GM23338 (cell line): ENCODE measurements around the gene SSU72. TPM values are rescaled to one million over a fixed set of nuclear protein-coding genes. Genes with fewer than 3 reads are reported as not detected.

Source experiments
- ATAC-seq: fragments of 200-7000 bp; cut with Tn5 transposase; 3 replicates; pipeline ENCODE4 v1.9.1; 2020
- DNase-seq: peaks from one replicate; pipeline ENCODE4 v3.0.0-alpha.2; 2015; ENCODE audit warnings: low spot score
- H2AFZ ChIP-seq: fragments of 200-600 bp; sonication (generic); 2 replicates; pipeline ENCODE4 v1.8.0; 2016; ENCODE audit warnings: antibody characterized with exemption, mild to moderate bottlenecking, moderate library complexity
- H3F3A ChIP-seq: fragments of 200-600 bp; sonication (generic); replicated peaks from 2 replicates; pipeline ENCODE4 v1.8.0; 2017; ENCODE audit warnings: antibody characterized with exemption, mixed run types, low read depth
- H3K27ac ChIP-seq: fragments of 200-600 bp; sonication (generic); 2 replicates; pipeline ENCODE4 v1.6.1; 2016; ENCODE audit warnings: low read depth
- H3K27me3 ChIP-seq: fragments of 200-600 bp; sonication (generic); 2 replicates; pipeline ENCODE4 v1.8.0; 2016; ENCODE audit warnings: mild to moderate bottlenecking, mixed run types, moderate library complexity; ENCODE audit not compliant: insufficient read depth
- H3K36me3 ChIP-seq: fragments of 200-600 bp; sonication (generic); 2 replicates; pipeline ENCODE4 v1.8.0; 2016; ENCODE audit warnings: mild to moderate bottlenecking; ENCODE audit not compliant: insufficient read depth
- H3K4me1 ChIP-seq: fragments of 200-600 bp; sonication (generic); 2 replicates; pipeline ENCODE4 v1.8.0; 2016; ENCODE audit warnings: mild to moderate bottlenecking, moderate library complexity; ENCODE audit not compliant: insufficient read depth
- H3K4me2 ChIP-seq: fragments of 200-600 bp; sonication (generic); 2 replicates; pipeline ENCODE4 v1.7.1; 2017; ENCODE audit warnings: mixed run types
- H3K4me3 ChIP-seq: fragments of 200-600 bp; sonication (generic); 2 replicates; pipeline ENCODE4 v1.6.1; 2016; ENCODE audit warnings: mixed run types
- H3K79me2 ChIP-seq: fragments of 200-600 bp; sonication (generic); replicated peaks from 2 replicates; pipeline ENCODE4 v1.8.0; 2017; ENCODE audit warnings: mild to moderate bottlenecking; ENCODE audit not compliant: insufficient read depth
- H3K9me2 ChIP-seq: fragments of 200-600 bp; sonication (generic); 2 replicates; pipeline ENCODE4 v1.8.0; 2017; ENCODE audit not compliant: insufficient read depth
- H4K20me1 ChIP-seq: fragments of 200-600 bp; sonication (generic); replicated peaks from 2 replicates; pipeline ENCODE4 v1.8.0; 2017; ENCODE audit warnings: mild to moderate bottlenecking; ENCODE audit not compliant: insufficient read depth
- H3K27ac Mint-ChIP-seq: 2 replicates; pipeline ENCODE4 v1.8.0; 2020; ENCODE audit warnings: inconsistent platforms, mild to moderate bottlenecking, moderate library complexity, mixed read lengths
- H3K27me3 Mint-ChIP-seq: 3 replicates; pipeline ENCODE4 v1.8.0; 2022; ENCODE audit warnings: low read depth, mild to moderate bottlenecking, moderate library complexity, mixed read lengths, inconsistent platforms; ENCODE audit not compliant: insufficient read depth, poor library complexity
- H3K36me3 Mint-ChIP-seq: 3 replicates; pipeline ENCODE4 v1.8.0; 2021; ENCODE audit warnings: low read depth, mild to moderate bottlenecking, inconsistent platforms, moderate library complexity, mixed read lengths
- H3K4me1 Mint-ChIP-seq: 3 replicates; pipeline ENCODE4 v1.8.0; 2020; ENCODE audit warnings: mild to moderate bottlenecking, inconsistent platforms, mixed read lengths
- H3K4me3 Mint-ChIP-seq: 3 replicates; pipeline ENCODE4 v1.8.0; 2021; ENCODE audit warnings: moderate library complexity, mild to moderate bottlenecking, inconsistent platforms, mixed read lengths
- H3K9me3 Mint-ChIP-seq: 3 replicates; pipeline ENCODE4 v1.8.0; 2020; ENCODE audit warnings: moderate library complexity, mild to moderate bottlenecking, inconsistent platforms, mixed read lengths
- CREB1 ChIP-seq: fragments of 250-450 bp; sonication (Bioruptor Pico); IDR thresholded peaks from 2 replicates; pipeline ENCODE4 v1.5.0; 2020; ENCODE audit warnings: low read depth, mild to moderate bottlenecking, moderate library complexity
- CTCF ChIP-seq, 2 experiments: fragments of 200-600 bp in 1 of 2; sonication (generic) in 1 of 2; conservative IDR thresholded peaks; 2 replicates each; pipeline versions ENCODE4 v1.5.1 to v1.6.1; 2016 to 2017; ENCODE audit warnings: antibody characterized with exemption in 2 of 2, low read depth in 2 of 2, mild to moderate bottlenecking in 2 of 2, moderate library complexity in 1 of 2
- ETS1 ChIP-seq: IDR thresholded peaks from 2 replicates; pipeline ENCODE4 v1.6.1; 2016; ENCODE audit warnings: antibody characterized with exemption
- EZH2phosphoT487 ChIP-seq: fragments of 200-600 bp; sonication (generic); IDR thresholded peaks from one replicate; pipeline ENCODE4 v1.8.1; 2018; ENCODE audit warnings: antibody characterized with exemption; ENCODE audit not compliant: unreplicated experiment
- JUNB ChIP-seq: IDR thresholded peaks from one replicate; pipeline ENCODE4 v1.6.1; 2016; ENCODE audit warnings: antibody characterized with exemption; ENCODE audit not compliant: unreplicated experiment
- NANOG ChIP-seq: IDR thresholded peaks from 2 replicates; pipeline ENCODE4 v1.6.1; 2016; ENCODE audit warnings: antibody characterized with exemption, borderline replicate concordance
- POLR2AphosphoS5 ChIP-seq: IDR thresholded peaks from 2 replicates; pipeline ENCODE4 v1.6.1; 2016; ENCODE audit warnings: antibody characterized with exemption, low read depth
- REST ChIP-seq: IDR thresholded peaks from one replicate; pipeline ENCODE4 v1.6.1; 2018; ENCODE audit warnings: antibody characterized with exemption; ENCODE audit not compliant: unreplicated experiment
- STAT1 ChIP-seq: IDR thresholded peaks from one replicate; pipeline ENCODE4 v1.6.1; 2016; ENCODE audit warnings: antibody characterized with exemption; ENCODE audit not compliant: unreplicated experiment
- ZNF114 ChIP-seq: fragments of 250-450 bp; sonication (Bioruptor Pico); IDR thresholded peaks from 2 replicates; pipeline ENCODE4 v1.5.0; 2020; ENCODE audit warnings: mild to moderate bottlenecking, moderate library complexity
- ZNF331 ChIP-seq: fragments of 250-450 bp; sonication (Bioruptor Pico); IDR thresholded peaks from 2 replicates; pipeline ENCODE4 v1.5.0; 2020; ENCODE audit warnings: low read depth, mild to moderate bottlenecking, moderate library complexity
- polyA plus RNA-seq: library from polyadenylated mRNA; unstranded; fragments of >200 nt; fragmentation: Nextera tagmentation; extraction: Ambion mirVana; gene quantifications from 2 replicates; pipeline ENCODE4 v1.2.1, GENCODE V29; 2016
- total RNA-seq: library from RNA; depleted of rRNA; stranded (reverse); fragments of >200 nt; shearing (Covaris generic); gene quantifications from 2 replicates; pipeline ENCODE4 v1.2.3, GENCODE V29; 2014

The SSU72 gene
- total and polyA plus RNA-seq, 2 experiments from 2014 or later, result 148 to 248 TPM

- Mint-ChIP-seq H3K4me3 (no peak overlapping the region), H3K27ac (no peak overlapping the region), H3K9me3 (no peaks in the 10 kb centered on the region), H3K36me3 (no peaks in the 10 kb centered on the region), H3K4me1 (no peaks in the 10 kb centered on the region; the same call in 1 of the 3 replicates), H3K27me3 (peaks cover 30% of the 10 kb centered on the region)
- 0 out of 2 replicates have a peak, but pooled peaks cover 1% of the 10 kb centered on the region for H3F3A ChIP-seq
- DNase-seq, result no peak
- peaks cover 17% of the 10 kb centered on the region for H3K27me3 ChIP-seq
- no peaks in the 10 kb centered on the region for H3K9me2 ChIP-seq
- no peaks in the 10 kb centered on the region for H3K79me2 ChIP-seq
- H3K4me3 ChIP-seq, result no peak overlapping the region
- H3K36me3 ChIP-seq, result no peaks in the 10 kb centered on the region
- H3K4me2 ChIP-seq, result no peak overlapping the region
- no peak overlapping the region for H3K27ac ChIP-seq
- no peak for ATAC-seq
- no peak overlapping the region for H2AFZ ChIP-seq
- TF ChIP-seq NANOG, result no peak
- H4K20me1 ChIP-seq, result no peaks in the 10 kb centered on the region
- no peaks in the 10 kb centered on the region; the same call in 1 of the 2 replicates for H3K4me1 ChIP-seq
Observed at GRCh38 chr1:1605034-1605591, 30.4 kb upstream of the SSU72 start.

GRCh38 chr1:1604374-1605033, 29.8 kb upstream of the SSU72 start:
- no peaks in the 10 kb centered on the region for H3F3A ChIP-seq
- no peak for TF ChIP-seq JUNB
- TF ChIP-seq STAT1, result no peak
- no peak for TF ChIP-seq CTCF (conservative IDR thresholded peaks at IDR 0.05; ENCODE audit: low read depth in 2 of 2)
- TF ChIP-seq ETS1, result no peak
- no peak for TF ChIP-seq POLR2AphosphoS5
- no peak for TF ChIP-seq ZNF331 (CRISPR knock-in tag)
- no peak for TF ChIP-seq REST
- no peak for TF ChIP-seq CREB1 (CRISPR knock-in tag)
- no peak for TF ChIP-seq EZH2phosphoT487
- no peak for TF ChIP-seq ZNF114 (CRISPR knock-in tag)

More at GRCh38 chr1:1604374-1605033, 29.8 kb upstream of the SSU72 start:
- H3K36me3 ChIP-seq, result no peaks in the 10 kb centered on the region
- Mint-ChIP-seq H3K4me3 (no peak overlapping the region), H3K4me1 (no peaks in the 10 kb centered on the region; the same call in 2 of the 3 replicates), H3K36me3 (no peaks in the 10 kb centered on the region), H3K27ac (no peak overlapping the region), H3K9me3 (no peaks in the 10 kb centered on the region), H3K27me3 (peaks cover 30% of the 10 kb centered on the region)
- H3K4me2 ChIP-seq, result no peak overlapping the region
- ATAC-seq (no peak), DNase-seq (no peak)
- H3K9me2 ChIP-seq, result no peaks in the 10 kb centered on the region
- no peaks in the 10 kb centered on the region for H4K20me1 ChIP-seq
- H3K27ac ChIP-seq, result no peak overlapping the region
- no peak overlapping the region for H3K4me3 ChIP-seq
- H3K4me1 ChIP-seq, result no peaks in the 10 kb centered on the region; the same call in 1 of the 2 replicates
- peaks cover 17% of the 10 kb centered on the region for H3K27me3 ChIP-seq
- H2AFZ ChIP-seq, result no peak overlapping the region
- H3K79me2 ChIP-seq, result no peaks in the 10 kb centered on the region
